HL-60 (cell line): ENCODE measurements around the gene PTGER4.

Source experiments
- POLR2AphosphoS5 ChIP-seq: IDR thresholded peaks from 2 replicates; pipeline ENCODE4 v1.6.1; 2012; ENCODE audit warnings: low read depth
- SPI1 ChIP-seq: IDR thresholded peaks from 2 replicates; pipeline ENCODE4 v1.6.1; 2012; ENCODE audit warnings: low read depth, mild to moderate bottlenecking, borderline replicate concordance
- TF ChIP-seq, protein P1 (sequence below): IDR thresholded peaks from 2 replicates; pipeline ENCODE4 v1.6.1; 2012; ENCODE audit warnings: low read depth; ENCODE audit not compliant: insufficient replicate concordance
- TF ChIP-seq, protein P2 (sequence below): IDR thresholded peaks from one replicate; pipeline ENCODE4 v1.5.1; 2011; ENCODE audit warnings: low read length, control low read depth, inconsistent platforms; ENCODE audit not compliant: insufficient read depth

DNA sequence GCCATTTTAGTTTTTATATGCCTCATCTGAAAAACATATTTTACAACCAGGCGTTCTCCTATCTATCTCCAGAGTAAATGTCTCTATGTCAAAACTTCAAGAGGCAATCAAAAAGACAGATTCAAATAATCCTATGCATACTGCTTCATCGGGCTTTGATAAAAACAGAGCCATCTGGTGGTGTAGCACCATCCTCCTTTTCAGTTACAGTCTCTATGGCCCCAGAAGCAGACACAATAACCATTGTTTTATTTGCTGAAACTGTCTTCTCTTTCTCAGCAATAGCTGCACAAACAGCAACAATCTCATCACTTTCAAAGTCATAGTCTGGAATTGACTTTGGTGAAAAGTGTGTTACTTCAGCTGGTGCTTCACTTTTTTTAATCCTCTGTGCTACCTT, 36.3 kb downstream of the PTGER4 start:
- TF ChIP-seq, protein P1, sequence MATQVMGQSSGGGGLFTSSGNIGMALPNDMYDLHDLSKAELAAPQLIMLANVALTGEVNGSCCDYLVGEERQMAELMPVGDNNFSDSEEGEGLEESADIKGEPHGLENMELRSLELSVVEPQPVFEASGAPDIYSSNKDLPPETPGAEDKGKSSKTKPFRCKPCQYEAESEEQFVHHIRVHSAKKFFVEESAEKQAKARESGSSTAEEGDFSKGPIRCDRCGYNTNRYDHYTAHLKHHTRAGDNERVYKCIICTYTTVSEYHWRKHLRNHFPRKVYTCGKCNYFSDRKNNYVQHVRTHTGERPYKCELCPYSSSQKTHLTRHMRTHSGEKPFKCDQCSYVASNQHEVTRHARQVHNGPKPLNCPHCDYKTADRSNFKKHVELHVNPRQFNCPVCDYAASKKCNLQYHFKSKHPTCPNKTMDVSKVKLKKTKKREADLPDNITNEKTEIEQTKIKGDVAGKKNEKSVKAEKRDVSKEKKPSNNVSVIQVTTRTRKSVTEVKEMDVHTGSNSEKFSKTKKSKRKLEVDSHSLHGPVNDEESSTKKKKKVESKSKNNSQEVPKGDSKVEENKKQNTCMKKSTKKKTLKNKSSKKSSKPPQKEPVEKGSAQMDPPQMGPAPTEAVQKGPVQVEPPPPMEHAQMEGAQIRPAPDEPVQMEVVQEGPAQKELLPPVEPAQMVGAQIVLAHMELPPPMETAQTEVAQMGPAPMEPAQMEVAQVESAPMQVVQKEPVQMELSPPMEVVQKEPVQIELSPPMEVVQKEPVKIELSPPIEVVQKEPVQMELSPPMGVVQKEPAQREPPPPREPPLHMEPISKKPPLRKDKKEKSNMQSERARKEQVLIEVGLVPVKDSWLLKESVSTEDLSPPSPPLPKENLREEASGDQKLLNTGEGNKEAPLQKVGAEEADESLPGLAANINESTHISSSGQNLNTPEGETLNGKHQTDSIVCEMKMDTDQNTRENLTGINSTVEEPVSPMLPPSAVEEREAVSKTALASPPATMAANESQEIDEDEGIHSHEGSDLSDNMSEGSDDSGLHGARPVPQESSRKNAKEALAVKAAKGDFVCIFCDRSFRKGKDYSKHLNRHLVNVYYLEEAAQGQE: no peak
- TF ChIP-seq, protein P2, sequence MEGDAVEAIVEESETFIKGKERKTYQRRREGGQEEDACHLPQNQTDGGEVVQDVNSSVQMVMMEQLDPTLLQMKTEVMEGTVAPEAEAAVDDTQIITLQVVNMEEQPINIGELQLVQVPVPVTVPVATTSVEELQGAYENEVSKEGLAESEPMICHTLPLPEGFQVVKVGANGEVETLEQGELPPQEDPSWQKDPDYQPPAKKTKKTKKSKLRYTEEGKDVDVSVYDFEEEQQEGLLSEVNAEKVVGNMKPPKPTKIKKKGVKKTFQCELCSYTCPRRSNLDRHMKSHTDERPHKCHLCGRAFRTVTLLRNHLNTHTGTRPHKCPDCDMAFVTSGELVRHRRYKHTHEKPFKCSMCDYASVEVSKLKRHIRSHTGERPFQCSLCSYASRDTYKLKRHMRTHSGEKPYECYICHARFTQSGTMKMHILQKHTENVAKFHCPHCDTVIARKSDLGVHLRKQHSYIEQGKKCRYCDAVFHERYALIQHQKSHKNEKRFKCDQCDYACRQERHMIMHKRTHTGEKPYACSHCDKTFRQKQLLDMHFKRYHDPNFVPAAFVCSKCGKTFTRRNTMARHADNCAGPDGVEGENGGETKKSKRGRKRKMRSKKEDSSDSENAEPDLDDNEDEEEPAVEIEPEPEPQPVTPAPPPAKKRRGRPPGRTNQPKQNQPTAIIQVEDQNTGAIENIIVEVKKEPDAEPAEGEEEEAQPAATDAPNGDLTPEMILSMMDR: no peak
- TF ChIP-seq SPI1: no peak
- no peak for TF ChIP-seq POLR2AphosphoS5
